Smooth muscle cell (in vitro differentiated cells): Measurements from ENCODE around the gene KIDINS220. TPM values are rescaled to one million over a fixed set of nuclear protein-coding genes. Genes with fewer than 3 reads are reported as not detected.

Source experiments
- DNase-seq: peaks from one replicate; lab custom pipeline; 2025; ENCODE audit not compliant: unreplicated experiment; lab: John Stamatoyannopoulos, UW
- H2AFZ ChIP-seq: fragments of 200-600 bp; sonication (generic); 2 replicates; pipeline ENCODE4 v1.6.0; 2016; ENCODE audit warnings: antibody characterized with exemption, low read depth, mild to moderate bottlenecking
- H3F3A ChIP-seq: fragments of 200-600 bp; sonication (generic); 2 replicates; pipeline ENCODE4 v1.6.0; 2017; ENCODE audit warnings: antibody characterized with exemption, low read depth
- H3K27ac ChIP-seq: fragments of 200-600 bp; sonication (generic); 2 replicates; pipeline ENCODE4 v1.5.1; 2016; ENCODE audit warnings: low read depth, mild to moderate bottlenecking
- H3K27me3 ChIP-seq: fragments of 200-600 bp; sonication (generic); 2 replicates; pipeline ENCODE4 v1.6.1; 2016; ENCODE audit warnings: low read depth, mild to moderate bottlenecking
- H3K36me3 ChIP-seq: fragments of 200-600 bp; sonication (generic); 2 replicates; pipeline ENCODE4 v1.5.1; 2016; ENCODE audit warnings: low read depth
- H3K4me1 ChIP-seq: fragments of 200-600 bp; sonication (generic); 2 replicates; pipeline ENCODE4 v1.5.1; 2016; ENCODE audit warnings: low read depth
- H3K4me2 ChIP-seq: fragments of 200-600 bp; sonication (generic); 2 replicates; pipeline ENCODE4 v1.6.0; 2016; ENCODE audit warnings: mild to moderate bottlenecking
- H3K4me3 ChIP-seq: fragments of 200-600 bp; sonication (generic); 2 replicates; pipeline ENCODE4 v1.5.1; 2016; ENCODE audit warnings: mild to moderate bottlenecking
- H3K79me2 ChIP-seq: fragments of 200-600 bp; sonication (generic); 2 replicates; pipeline ENCODE4 v1.6.0; 2016; ENCODE audit warnings: low read depth, mild to moderate bottlenecking
- H3K9ac ChIP-seq: fragments of 200-600 bp; sonication (generic); 2 replicates; pipeline ENCODE4 v1.6.0; 2016; ENCODE audit warnings: low read depth
- H3K9me3 ChIP-seq: fragments of 200-600 bp; sonication (generic); replicated peaks from 2 replicates; pipeline ENCODE4 v1.5.1; 2016; ENCODE audit warnings: low read depth
- H4K20me1 ChIP-seq: fragments of 200-600 bp; sonication (generic); 2 replicates; pipeline ENCODE4 v1.6.0; 2016; ENCODE audit warnings: low read depth
- CTCF ChIP-seq: fragments of 200-600 bp; sonication (generic); IDR thresholded peaks from 2 replicates; pipeline ENCODE4 v1.5.1; 2017; ENCODE audit warnings: borderline replicate concordance, mild to moderate bottlenecking, antibody characterized with exemption; ENCODE audit not compliant: insufficient read depth, poor library complexity, severe bottlenecking
- WGBS: methylation state at CpG from one replicate; pipeline ENCODE4 v1.1.7; 2016; ENCODE audit warnings: low lambda C conversion rate; 5-methylcytosine and 5-hydroxymethylcytosine counted together
- polyA plus RNA-seq: library from polyadenylated mRNA; unstranded; fragments of >200 nt; fragmentation: Nextera tagmentation; extraction: Ambion mirVana; gene quantifications from 2 replicates; pipeline ENCODE4 v1.2.1, GENCODE V29; 2016
- total RNA-seq: library from RNA; depleted of rRNA; stranded (reverse); fragments of >200 nt; gene quantifications from 2 replicates; pipeline ENCODE4 v1.2.3, GENCODE V29; 2014

The KIDINS220 gene
- total and polyA plus RNA-seq, 2 experiments from 2014 or later, result 17.8 to 54.9 TPM

DNA sequence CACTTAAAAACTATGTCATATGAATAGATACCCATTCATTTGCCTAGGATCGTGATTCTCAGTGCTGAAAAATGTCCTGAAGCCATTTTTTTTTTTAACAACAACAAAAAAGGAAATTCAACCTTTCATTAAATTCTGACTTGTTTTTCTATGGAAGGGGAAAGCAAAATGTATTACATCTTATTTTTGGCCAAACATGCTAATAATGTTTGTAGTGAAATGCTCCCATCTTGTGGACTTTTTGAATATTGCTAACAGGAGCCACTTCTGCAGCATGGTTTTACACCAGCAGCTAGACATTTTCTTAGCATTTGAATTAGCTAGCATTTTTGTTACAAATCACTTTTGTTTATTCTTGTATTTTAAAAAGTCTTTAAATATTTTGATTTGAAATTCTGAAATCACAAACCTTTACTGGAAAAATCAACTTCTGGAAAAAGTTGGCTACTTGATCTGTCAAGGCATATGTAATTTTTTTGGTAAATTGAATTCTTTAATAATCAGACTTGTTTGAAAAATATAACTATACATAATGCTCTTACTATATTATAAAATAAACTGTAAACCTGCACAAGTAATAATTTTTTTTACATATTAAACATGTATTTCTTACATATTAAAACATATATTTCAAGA, 75.8 kb downstream of the KIDINS220 start:
- Histone ChIP-seq H3K9ac (no peak overlapping the region), H3F3A (no peaks in the 10 kb centered on the region), H3K4me2 (no peak overlapping the region), H3K4me1 (no peaks in the 10 kb centered on the region), H3K27me3 (no peaks in the 10 kb centered on the region), H3K27ac (no peak overlapping the region), H3K4me3 (no peak overlapping the region), H3K79me2 (no peaks in the 10 kb centered on the region), H2AFZ (no peak overlapping the region), H4K20me1 (peaks cover 15% of the 10 kb centered on the region), H3K9me3 (no peaks in the 10 kb centered on the region), H3K36me3 (no peaks in the 10 kb centered on the region)
- peak; percentile 61 for TF ChIP-seq CTCF
- 88% methylated on average over 1 of the region's 1 CpG for WGBS
- DNase-seq, result no peak

DNA sequence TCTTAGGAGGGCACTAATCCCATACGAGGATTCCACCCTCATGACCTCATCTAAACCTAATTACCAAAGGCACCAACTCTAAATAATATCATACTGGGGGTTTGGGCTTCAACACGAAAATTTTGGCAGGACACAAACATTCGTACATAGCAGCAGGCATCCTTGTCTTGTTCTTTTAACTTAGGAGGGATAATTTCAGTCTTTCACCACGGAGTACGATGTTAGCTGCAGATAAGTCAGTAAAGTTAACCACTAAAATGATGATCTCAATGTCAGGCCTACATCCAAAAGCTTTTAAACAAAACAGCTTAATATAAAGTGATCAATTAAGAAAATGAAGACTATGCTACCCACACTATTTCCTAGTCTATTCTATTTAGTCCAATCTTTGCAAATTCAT, 80.7 kb downstream of the KIDINS220 start:
- Histone ChIP-seq H3K27me3 (no peaks in the 10 kb centered on the region), H3K79me2 (no peaks in the 10 kb centered on the region), H3F3A (no peaks in the 10 kb centered on the region), H3K4me3 (no peak overlapping the region), H3K36me3 (no peaks in the 10 kb centered on the region), H4K20me1 (peaks cover 16% of the 10 kb centered on the region), H3K9me3 (no peaks in the 10 kb centered on the region), H3K9ac (no peak overlapping the region), H2AFZ (no peak overlapping the region), H3K4me2 (no peak overlapping the region), H3K27ac (no peak overlapping the region), H3K4me1 (no peaks in the 10 kb centered on the region)
- 90% methylated on average over 5 of the region's 5 CpGs for WGBS
- no peak for DNase-seq
- TF ChIP-seq CTCF, result no peak

DNA sequence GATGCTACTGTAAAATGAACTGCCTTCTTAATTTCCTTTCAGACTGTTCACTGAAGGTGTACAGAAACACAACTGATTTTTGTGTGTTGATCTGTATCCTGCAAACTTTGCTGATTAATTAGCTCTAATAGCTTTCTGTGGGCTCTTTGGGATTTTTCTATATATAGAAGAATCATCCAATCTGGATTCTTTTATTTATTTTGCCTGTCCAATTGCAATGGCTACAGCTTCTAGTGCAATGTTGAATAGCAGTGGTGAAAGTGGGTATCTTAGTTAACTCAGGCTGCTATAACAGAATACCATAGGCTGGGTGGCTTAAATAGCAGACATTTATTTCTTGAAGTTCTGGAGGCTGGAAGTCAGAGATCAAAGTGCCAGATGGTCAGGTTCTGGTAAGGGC, 81.2 kb downstream of the KIDINS220 start:
- H3F3A ChIP-seq, result no peaks in the 10 kb centered on the region
- H3K4me1 ChIP-seq, result no peaks in the 10 kb centered on the region
- no peak overlapping the region for H3K4me2 ChIP-seq
- no peak overlapping the region for H3K27ac ChIP-seq
- TF ChIP-seq CTCF, result no peak
- H3K9me3 ChIP-seq, result no peaks in the 10 kb centered on the region
- peaks cover 13% of the 10 kb centered on the region for H4K20me1 ChIP-seq
- no peak for DNase-seq
- H2AFZ ChIP-seq, result no peak overlapping the region
- H3K79me2 ChIP-seq, result no peaks in the 10 kb centered on the region
- no peak overlapping the region for H3K4me3 ChIP-seq
- no peaks in the 10 kb centered on the region for H3K36me3 ChIP-seq
- H3K27me3 ChIP-seq, result no peaks in the 10 kb centered on the region
- H3K9ac ChIP-seq, result no peak overlapping the region

GRCh38 chr2:8754106-8754776, 83.2 kb downstream of the KIDINS220 start:
- Histone ChIP-seq H2AFZ (no peak overlapping the region), H3F3A (no peaks in the 10 kb centered on the region), H3K9ac (no peak overlapping the region), H3K9me3 (no peaks in the 10 kb centered on the region), H3K4me1 (no peaks in the 10 kb centered on the region), H3K27ac (no peak overlapping the region), H3K4me3 (no peak overlapping the region), H3K4me2 (no peak overlapping the region), H3K36me3 (peaks cover 3% of the 10 kb centered on the region), H3K27me3 (no peaks in the 10 kb centered on the region), H4K20me1 (peaks cover 9% of the 10 kb centered on the region), H3K79me2 (peaks cover 4% of the 10 kb centered on the region)
- no peak for TF ChIP-seq CTCF
- DNase-seq, result no peak
